ENCODE data around the gene KCNAB2.

DNA sequence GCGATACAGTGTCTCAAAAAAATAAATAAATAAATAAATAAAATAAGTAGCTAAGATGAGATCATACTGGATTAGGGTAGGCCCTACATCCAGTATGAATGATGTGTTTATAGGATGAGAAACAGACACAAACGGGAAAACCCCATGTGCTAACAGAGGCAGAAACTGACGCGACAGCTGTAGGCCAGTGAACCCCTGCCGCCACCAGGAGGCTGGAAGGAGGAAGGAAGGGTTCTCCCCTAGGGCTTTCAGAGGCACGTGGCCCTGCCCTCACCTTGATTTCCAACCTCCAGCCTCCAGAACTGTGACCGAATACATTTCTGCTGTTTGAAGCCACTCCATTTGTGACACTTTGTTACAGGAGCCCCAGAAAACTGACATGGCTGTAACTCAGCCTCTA lies 95.9 kb downstream of the KCNAB2 start:
- TF ChIP-seq, protein P1, sequence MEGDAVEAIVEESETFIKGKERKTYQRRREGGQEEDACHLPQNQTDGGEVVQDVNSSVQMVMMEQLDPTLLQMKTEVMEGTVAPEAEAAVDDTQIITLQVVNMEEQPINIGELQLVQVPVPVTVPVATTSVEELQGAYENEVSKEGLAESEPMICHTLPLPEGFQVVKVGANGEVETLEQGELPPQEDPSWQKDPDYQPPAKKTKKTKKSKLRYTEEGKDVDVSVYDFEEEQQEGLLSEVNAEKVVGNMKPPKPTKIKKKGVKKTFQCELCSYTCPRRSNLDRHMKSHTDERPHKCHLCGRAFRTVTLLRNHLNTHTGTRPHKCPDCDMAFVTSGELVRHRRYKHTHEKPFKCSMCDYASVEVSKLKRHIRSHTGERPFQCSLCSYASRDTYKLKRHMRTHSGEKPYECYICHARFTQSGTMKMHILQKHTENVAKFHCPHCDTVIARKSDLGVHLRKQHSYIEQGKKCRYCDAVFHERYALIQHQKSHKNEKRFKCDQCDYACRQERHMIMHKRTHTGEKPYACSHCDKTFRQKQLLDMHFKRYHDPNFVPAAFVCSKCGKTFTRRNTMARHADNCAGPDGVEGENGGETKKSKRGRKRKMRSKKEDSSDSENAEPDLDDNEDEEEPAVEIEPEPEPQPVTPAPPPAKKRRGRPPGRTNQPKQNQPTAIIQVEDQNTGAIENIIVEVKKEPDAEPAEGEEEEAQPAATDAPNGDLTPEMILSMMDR (IDR thresholded peaks at IDR 0.05; ENCODE audit: low read depth, low read length, missing input control), result no peak
- TF ChIP-seq SP1 (IDR thresholded peaks at IDR 0.05), result no peak
- TF ChIP-seq RAD21 (IDR thresholded peaks at IDR 0.05), result no peak
- TF ChIP-seq EGR1 (IDR thresholded peaks at IDR 0.05; ENCODE audit: low read depth in 2 of 2), result no peak
- TF ChIP-seq RXRA (IDR thresholded peaks at IDR 0.05), result no peak
- no peak for TF ChIP-seq FOXA1 (IDR thresholded peaks at IDR 0.05)
- TF ChIP-seq JUND (IDR thresholded peaks at IDR 0.05), result no peak
- TF ChIP-seq, protein P2, sequence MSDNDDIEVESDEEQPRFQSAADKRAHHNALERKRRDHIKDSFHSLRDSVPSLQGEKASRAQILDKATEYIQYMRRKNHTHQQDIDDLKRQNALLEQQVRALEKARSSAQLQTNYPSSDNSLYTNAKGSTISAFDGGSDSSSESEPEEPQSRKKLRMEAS (IDR thresholded peaks at IDR 0.05), result no peak
- TF ChIP-seq TAF1 (conservative IDR thresholded peaks at IDR 0.05), result no peak
- TF ChIP-seq, protein P3, sequence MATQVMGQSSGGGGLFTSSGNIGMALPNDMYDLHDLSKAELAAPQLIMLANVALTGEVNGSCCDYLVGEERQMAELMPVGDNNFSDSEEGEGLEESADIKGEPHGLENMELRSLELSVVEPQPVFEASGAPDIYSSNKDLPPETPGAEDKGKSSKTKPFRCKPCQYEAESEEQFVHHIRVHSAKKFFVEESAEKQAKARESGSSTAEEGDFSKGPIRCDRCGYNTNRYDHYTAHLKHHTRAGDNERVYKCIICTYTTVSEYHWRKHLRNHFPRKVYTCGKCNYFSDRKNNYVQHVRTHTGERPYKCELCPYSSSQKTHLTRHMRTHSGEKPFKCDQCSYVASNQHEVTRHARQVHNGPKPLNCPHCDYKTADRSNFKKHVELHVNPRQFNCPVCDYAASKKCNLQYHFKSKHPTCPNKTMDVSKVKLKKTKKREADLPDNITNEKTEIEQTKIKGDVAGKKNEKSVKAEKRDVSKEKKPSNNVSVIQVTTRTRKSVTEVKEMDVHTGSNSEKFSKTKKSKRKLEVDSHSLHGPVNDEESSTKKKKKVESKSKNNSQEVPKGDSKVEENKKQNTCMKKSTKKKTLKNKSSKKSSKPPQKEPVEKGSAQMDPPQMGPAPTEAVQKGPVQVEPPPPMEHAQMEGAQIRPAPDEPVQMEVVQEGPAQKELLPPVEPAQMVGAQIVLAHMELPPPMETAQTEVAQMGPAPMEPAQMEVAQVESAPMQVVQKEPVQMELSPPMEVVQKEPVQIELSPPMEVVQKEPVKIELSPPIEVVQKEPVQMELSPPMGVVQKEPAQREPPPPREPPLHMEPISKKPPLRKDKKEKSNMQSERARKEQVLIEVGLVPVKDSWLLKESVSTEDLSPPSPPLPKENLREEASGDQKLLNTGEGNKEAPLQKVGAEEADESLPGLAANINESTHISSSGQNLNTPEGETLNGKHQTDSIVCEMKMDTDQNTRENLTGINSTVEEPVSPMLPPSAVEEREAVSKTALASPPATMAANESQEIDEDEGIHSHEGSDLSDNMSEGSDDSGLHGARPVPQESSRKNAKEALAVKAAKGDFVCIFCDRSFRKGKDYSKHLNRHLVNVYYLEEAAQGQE (IDR thresholded peaks at IDR 0.05), result no peak

All from liver (tissue), 3 donors.